Measurements from ENCODE around the gene PGM1. TPM values are rescaled to one million over a fixed set of nuclear protein-coding genes. Genes with fewer than 3 reads are reported as not detected.

PGM1 gene
- total and polyA plus RNA-seq, 2 of the 4 experiments (the other 2 are of a cell fraction) = 42.6 to 94.5 TPM

- Histone ChIP-seq H3K27ac (ENCODE audit: insufficient read depth, low read length) (no peak overlapping the region), H4K91ac (ENCODE audit: insufficient read depth, low read depth, low read length) (no peak overlapping the region), H3K9ac (ENCODE audit: low read depth, low read length) (no peak overlapping the region), H3K4me1 (ENCODE audit: control insufficient read depth, insufficient read depth, low read length) (peaks cover 4% of the 10 kb centered on the region), H3K9me1 (ENCODE audit: insufficient read depth, low read length) (peaks cover 6% of the 10 kb centered on the region; the same call in 1 of the 2 replicates), H3K79me1 (ENCODE audit: low read depth in 1 of 2, low read length in 2 of 2) (no peaks in the 10 kb centered on the region), H2AFZ (replicated peaks; ENCODE audit: low read length, poor library complexity) (no peak overlapping the region), H3K18ac (ENCODE audit: low read depth, low read length) (no peak overlapping the region), H3K4ac (ENCODE audit: low read depth, low read length) (no peak overlapping the region), H3K27me3 (ENCODE audit: control insufficient read depth, insufficient read depth, low read length) (peaks cover 39% of the 10 kb centered on the region), H3K23ac (ENCODE audit: low read depth, low read length) (no peak overlapping the region), H3K4me3 (ENCODE audit: insufficient read depth, low read depth, low read length) (no peak overlapping the region), H2AK9ac (replicated peaks; ENCODE audit: low read depth, low read length, poor library complexity) (no peak overlapping the region), H3K4me2 (ENCODE audit: low read depth, low read length) (no peak overlapping the region), H3K9me3 (ENCODE audit: control insufficient read depth, insufficient read depth, low read length) (no peaks in the 10 kb centered on the region), H2BK5ac (ENCODE audit: low read depth, low read length, poor library complexity, severe bottlenecking) (no peak overlapping the region), H3K14ac (replicated peaks; ENCODE audit: low read depth, low read length) (no peak overlapping the region), H4K20me1 (ENCODE audit: insufficient read depth, low read length) (peaks cover 6% of the 10 kb centered on the region; the same call in 1 of the 2 replicates), H4K8ac (ENCODE audit: low read depth in 2 of 2, low read length in 2 of 2) (no peak overlapping the region), H4K5ac (ENCODE audit: low read depth, low read length) (no peak overlapping the region), H2BK20ac (ENCODE audit: low read depth, low read length) (no peak overlapping the region), H2AK5ac (ENCODE audit: low read depth, low read length) (no peak overlapping the region), H3K36me3 (ENCODE audit: control insufficient read depth, insufficient read depth, low read length) (no peaks in the 10 kb centered on the region), H3K56ac (ENCODE audit: extremely low read depth, insufficient read depth, low read length) (no peak overlapping the region), H2BK15ac (ENCODE audit: low read depth, low read length) (no peak overlapping the region), H2BK120ac (ENCODE audit: low read depth, low read length) (no peak overlapping the region)
- no CpG with 5 or more reads among the region's 9 CpGs for WGBS, 2 experiments (ENCODE audit: extremely low coverage in 2 of 2, insufficient read length in 1 of 2)
- ATAC-seq (ENCODE audit: low read depth) = no peak
- CTCF ChIA-PET = interaction anchor here (0.6 kb wide), 1 partner anchor 127 kb away, joined by 4 read pairs; no protein-coding TSS in a partner anchor
- TF ChIP-seq RFX5 (IDR thresholded peaks at IDR 0.05; ENCODE audit: low read depth, low read length) = no peak
- TF ChIP-seq, protein P1, sequence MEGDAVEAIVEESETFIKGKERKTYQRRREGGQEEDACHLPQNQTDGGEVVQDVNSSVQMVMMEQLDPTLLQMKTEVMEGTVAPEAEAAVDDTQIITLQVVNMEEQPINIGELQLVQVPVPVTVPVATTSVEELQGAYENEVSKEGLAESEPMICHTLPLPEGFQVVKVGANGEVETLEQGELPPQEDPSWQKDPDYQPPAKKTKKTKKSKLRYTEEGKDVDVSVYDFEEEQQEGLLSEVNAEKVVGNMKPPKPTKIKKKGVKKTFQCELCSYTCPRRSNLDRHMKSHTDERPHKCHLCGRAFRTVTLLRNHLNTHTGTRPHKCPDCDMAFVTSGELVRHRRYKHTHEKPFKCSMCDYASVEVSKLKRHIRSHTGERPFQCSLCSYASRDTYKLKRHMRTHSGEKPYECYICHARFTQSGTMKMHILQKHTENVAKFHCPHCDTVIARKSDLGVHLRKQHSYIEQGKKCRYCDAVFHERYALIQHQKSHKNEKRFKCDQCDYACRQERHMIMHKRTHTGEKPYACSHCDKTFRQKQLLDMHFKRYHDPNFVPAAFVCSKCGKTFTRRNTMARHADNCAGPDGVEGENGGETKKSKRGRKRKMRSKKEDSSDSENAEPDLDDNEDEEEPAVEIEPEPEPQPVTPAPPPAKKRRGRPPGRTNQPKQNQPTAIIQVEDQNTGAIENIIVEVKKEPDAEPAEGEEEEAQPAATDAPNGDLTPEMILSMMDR (conservative IDR thresholded peaks at IDR 0.05; ENCODE audit: low read depth, low read length) = no peak
- TF ChIP-seq RAD21 (IDR thresholded peaks at IDR 0.05; ENCODE audit: low read length) = no peak
- no peak for TF ChIP-seq FOS (IDR thresholded peaks at IDR 0.05; ENCODE audit: low read depth, low read length)
- no peak for TF ChIP-seq MXI1 (IDR thresholded peaks at IDR 0.05; ENCODE audit: borderline replicate concordance, low read depth, low read length)
- TF ChIP-seq NFE2L2 (IDR thresholded peaks at IDR 0.05; ENCODE audit: low read depth, low read length) = no peak
- TF ChIP-seq, protein P2, sequence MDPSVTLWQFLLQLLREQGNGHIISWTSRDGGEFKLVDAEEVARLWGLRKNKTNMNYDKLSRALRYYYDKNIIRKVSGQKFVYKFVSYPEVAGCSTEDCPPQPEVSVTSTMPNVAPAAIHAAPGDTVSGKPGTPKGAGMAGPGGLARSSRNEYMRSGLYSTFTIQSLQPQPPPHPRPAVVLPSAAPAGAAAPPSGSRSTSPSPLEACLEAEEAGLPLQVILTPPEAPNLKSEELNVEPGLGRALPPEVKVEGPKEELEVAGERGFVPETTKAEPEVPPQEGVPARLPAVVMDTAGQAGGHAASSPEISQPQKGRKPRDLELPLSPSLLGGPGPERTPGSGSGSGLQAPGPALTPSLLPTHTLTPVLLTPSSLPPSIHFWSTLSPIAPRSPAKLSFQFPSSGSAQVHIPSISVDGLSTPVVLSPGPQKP (IDR thresholded peaks at IDR 0.05; ENCODE audit: borderline replicate concordance, low read depth, low read length) = no peak
- no peak for TF ChIP-seq SMC3 (IDR thresholded peaks at IDR 0.05; ENCODE audit: low read depth, low read length)
- no peak for TF ChIP-seq CHD1 (IDR thresholded peaks at IDR 0.05; ENCODE audit: low read depth, low read length)
- no peak for TF ChIP-seq RCOR1 (IDR thresholded peaks at IDR 0.05; ENCODE audit: insufficient replicate concordance, low read length)
- no peak for TF ChIP-seq BHLHE40 (IDR thresholded peaks at IDR 0.05; ENCODE audit: low read depth, low read length)
- TF ChIP-seq CEBPB (IDR thresholded peaks at IDR 0.05; ENCODE audit: low read depth, low read length) = no peak
- no peak for TF ChIP-seq POLR2A (IDR thresholded peaks at IDR 0.05; ENCODE audit: low read depth, low read length)
- TF ChIP-seq, protein P3, sequence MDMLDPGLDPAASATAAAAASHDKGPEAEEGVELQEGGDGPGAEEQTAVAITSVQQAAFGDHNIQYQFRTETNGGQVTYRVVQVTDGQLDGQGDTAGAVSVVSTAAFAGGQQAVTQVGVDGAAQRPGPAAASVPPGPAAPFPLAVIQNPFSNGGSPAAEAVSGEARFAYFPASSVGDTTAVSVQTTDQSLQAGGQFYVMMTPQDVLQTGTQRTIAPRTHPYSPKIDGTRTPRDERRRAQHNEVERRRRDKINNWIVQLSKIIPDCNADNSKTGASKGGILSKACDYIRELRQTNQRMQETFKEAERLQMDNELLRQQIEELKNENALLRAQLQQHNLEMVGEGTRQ (IDR thresholded peaks at IDR 0.05; ENCODE audit: low read depth, low read length) = no peak
- no peak for TF ChIP-seq MAFK (IDR thresholded peaks at IDR 0.05; ENCODE audit: low read depth, low read length)
- no peak for TF ChIP-seq MAZ (IDR thresholded peaks at IDR 0.05; ENCODE audit: borderline replicate concordance, low read depth, low read length)
- no peak for DNase-seq
- POLR2A ChIA-PET (ENCODE audit: unreplicated experiment) = no interaction called here
- in situ Hi-C loops (cut with MboI; ENCODE audit: low sequenced_read_pairs) = no loop called here
- dilution Hi-C loops (cut with HindIII; ENCODE audit: low sequenced_read_pairs, unreplicated experiment) = no loop called here
- no TSS peak for BruUV-seq (replicated peaks)
- intact Hi-C loops (cut with micrococcal nuclease) = no loop called here
Measured at GRCh38 chr1:63709267-63709828, 116.1 kb downstream of the PGM1 start.

All from IMR-90 (cell line).